Motor neuron (in vitro differentiated cells): ENCODE measurements around the gene TMEM169. TPM values are rescaled to one million over a fixed set of nuclear protein-coding genes. Genes with fewer than 3 reads are reported as not detected.

Experiments used
- ATAC-seq, 8 experiments: fragments of 200-7000 bp; cut with Tn5 transposase; replicated peaks in 6 of 8; 2 replicates each; pipeline ENCODE4 v1.8.0; 2021; ENCODE audit warnings: mild to moderate bottlenecking in 8 of 8, moderate library complexity in 8 of 8
- H3K27ac ChIP-seq, 2 donors: fragments of 250-450 bp; sonication (Bioruptor Pico); 2 replicates each; pipeline ENCODE4 v1.9.0; 2021; ENCODE audit warnings: antibody characterized with exemption in 2 of 2, mild to moderate bottlenecking in 2 of 2, moderate library complexity in 1 of 2
- H3K4me1 ChIP-seq, 2 donors: fragments of 250-450 bp; sonication (Bioruptor Pico); replicated peaks in 1 of 2; 2 replicates each; pipeline ENCODE4 v1.6.1; 2021; ENCODE audit warnings: antibody characterized with exemption in 2 of 2, mild to moderate bottlenecking in 2 of 2, moderate library complexity in 1 of 2
- H3K4me3 ChIP-seq, 5 donors: fragments of 250-450 bp; sonication (Bioruptor Pico); 2 replicates each; pipeline ENCODE4 v1.9.0; 2021; ENCODE audit warnings: antibody characterized with exemption in 5 of 5, mild to moderate bottlenecking in 5 of 5, moderate library complexity in 4 of 5
- WGBS, 10 experiments: fragments of 450-650 bp; shearing (Covaris generic); methylation state at CpG; one replicate each; pipeline ENCODE4 v1.0.0; 2022; 5-methylcytosine and 5-hydroxymethylcytosine counted together
- in situ Hi-C, 9 experiments: fragments of 400-800 bp; cut with MboI; loops; one replicate each; pipeline ENCODE4 v1.15.0; 2021; ENCODE audit warnings: low sequenced_read_pairs in 9 of 9, low pct_unique_long_range_greater_than_20kb in 2 of 9; ENCODE audit not compliant: unreplicated experiment in 9 of 9
- total RNA-seq, 8 experiments: library from RNA; unstranded; fragments of 300-600 nt; gene quantifications; 2 replicates each; pipeline versions ENCODE4 v1.2.3 to v1.2.4, GENCODE V29; 2022

Gene TMEM169
- total RNA-seq, 8 experiments from 2014 or later: 0.28 to 67.8 (median 25.6) TPM; not detected in 1

- 57 to 100% (median 91%) methylated on average over 2 to 5 of the region's 5 CpGs for WGBS, 10 experiments
- ATAC-seq: no peak
- Histone ChIP-seq H3K27ac (no peak overlapping the region), H3K4me1 (no peaks in the 10 kb centered on the region), H3K4me3 (no peak overlapping the region)
- in situ Hi-C loops: loop anchor here in 1 of 9 experiments (25.0 kb wide), 1 partner anchor 288 kb away; no protein-coding TSS in a partner anchor
Measured at GRCh38 chr2:216149741-216150140, 68.0 kb downstream of the TMEM169 start.

- in situ Hi-C loops: no loop called here
- Histone ChIP-seq H3K4me3 (no peak overlapping the region), H3K4me1 (no peaks in the 10 kb centered on the region), H3K27ac (no peak overlapping the region)
- peak in 4 of 8 experiments; percentile 14 to 70 (median 49) for ATAC-seq
- 85 to 100% (median 93%) methylated on average over 2 to 7 of the region's 7 CpGs for WGBS, 10 experiments
Measured at GRCh38 chr2:216151313-216152025, 69.8 kb downstream of the TMEM169 start.

Other genes starting within 250 kb of the TMEM169 start
- 1 to 10 TPM; 1.1 to 3.1 (median 2.0) TPM for gene MREG, start 68.4 kb upstream of the TMEM169 start, total RNA-seq
- gene PECR, start 110 bp upstream of the TMEM169 start, total RNA-seq: 10 to 100 TPM in 5 of 8 experiments, 1 to 10 TPM in 3; 4.0 to 28.6 (median 16.6) TPM
- 100 to 1,000 TPM; 203 to 388 (median 245) TPM for gene XRCC5, start 27.4 kb downstream of the TMEM169 start, total RNA-seq